ENCODE data around the gene USH1C.

DNA sequence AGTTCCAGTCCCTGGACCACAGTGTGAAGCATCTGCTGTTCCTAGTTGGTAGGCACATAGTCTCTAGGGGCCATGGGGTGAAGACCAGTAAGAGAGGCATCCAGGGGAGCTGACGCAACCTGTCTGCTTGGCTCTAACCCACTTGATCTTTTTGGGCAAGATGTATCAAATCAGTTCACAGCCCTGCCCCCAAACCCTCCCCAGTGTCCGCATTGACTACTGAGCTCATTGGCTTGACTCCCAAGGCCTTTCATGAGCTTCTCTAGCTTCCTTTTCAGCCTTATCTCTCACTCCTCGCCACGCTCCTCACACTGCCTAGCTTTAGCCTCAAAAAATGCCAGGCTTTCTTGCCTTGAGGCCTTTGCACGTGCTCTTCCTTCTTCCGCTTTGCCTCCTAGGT, 37.9 kb downstream of the USH1C start:
- TF ChIP-seq, protein P1, sequence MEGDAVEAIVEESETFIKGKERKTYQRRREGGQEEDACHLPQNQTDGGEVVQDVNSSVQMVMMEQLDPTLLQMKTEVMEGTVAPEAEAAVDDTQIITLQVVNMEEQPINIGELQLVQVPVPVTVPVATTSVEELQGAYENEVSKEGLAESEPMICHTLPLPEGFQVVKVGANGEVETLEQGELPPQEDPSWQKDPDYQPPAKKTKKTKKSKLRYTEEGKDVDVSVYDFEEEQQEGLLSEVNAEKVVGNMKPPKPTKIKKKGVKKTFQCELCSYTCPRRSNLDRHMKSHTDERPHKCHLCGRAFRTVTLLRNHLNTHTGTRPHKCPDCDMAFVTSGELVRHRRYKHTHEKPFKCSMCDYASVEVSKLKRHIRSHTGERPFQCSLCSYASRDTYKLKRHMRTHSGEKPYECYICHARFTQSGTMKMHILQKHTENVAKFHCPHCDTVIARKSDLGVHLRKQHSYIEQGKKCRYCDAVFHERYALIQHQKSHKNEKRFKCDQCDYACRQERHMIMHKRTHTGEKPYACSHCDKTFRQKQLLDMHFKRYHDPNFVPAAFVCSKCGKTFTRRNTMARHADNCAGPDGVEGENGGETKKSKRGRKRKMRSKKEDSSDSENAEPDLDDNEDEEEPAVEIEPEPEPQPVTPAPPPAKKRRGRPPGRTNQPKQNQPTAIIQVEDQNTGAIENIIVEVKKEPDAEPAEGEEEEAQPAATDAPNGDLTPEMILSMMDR (IDR thresholded peaks at IDR 0.05) = no peak
- no peak for TF ChIP-seq POLR2A (IDR thresholded peaks at IDR 0.05)

Measured in testis (tissue), 2 donors.